OCI-LY3 (cell line): Measurements from ENCODE around the gene C18orf63.

Experiments
- H2AFZ ChIP-seq: fragments of 200-600, 300-600 bp; shearing (Covaris generic); 2 replicates; pipeline ENCODE4 v1.6.0; 2014; ENCODE audit warnings: antibody characterized with exemption, low read depth, low read length
- H3K27ac ChIP-seq: fragments of 200-600, 300-600 bp; sonication (generic); 2 replicates; pipeline ENCODE4 v1.5.1; 2014; ENCODE audit warnings: mild to moderate bottlenecking, low read length, moderate library complexity, mixed read lengths
- H3K27me3 ChIP-seq: fragments of 200-600, 300-600 bp; sonication (generic); 2 replicates; pipeline ENCODE4 v1.6.1; 2014; ENCODE audit warnings: low read depth, low read length, mixed read lengths
- H3K36me3 ChIP-seq: fragments of 200-600, 300-600 bp; sonication (generic); replicated peaks from 2 replicates; pipeline ENCODE3; 2014; ENCODE audit warnings: low read depth, low read length, mixed read lengths
- H3K4me1 ChIP-seq: fragments of 300-600, 200-600 bp; sonication (generic); 2 replicates; pipeline ENCODE4 v1.6.1; 2014; ENCODE audit warnings: low read length, mixed read lengths
- H3K4me2 ChIP-seq: fragments of 200-600, 300-600 bp; sonication (generic); 2 replicates; pipeline ENCODE4 v1.6.1; 2014; ENCODE audit warnings: low read length, mixed read lengths
- H3K4me3 ChIP-seq: fragments of 300-600, 200-600 bp; sonication (generic); 2 replicates; pipeline ENCODE4 v1.5.1; 2014; ENCODE audit warnings: antibody characterized with exemption, mild to moderate bottlenecking, low read length, moderate library complexity
- H3K79me2 ChIP-seq: fragments of 300-600, 200-600 bp; shearing (Covaris generic); 2 replicates; pipeline ENCODE4 v1.6.1; 2014; ENCODE audit warnings: mild to moderate bottlenecking, low read length, mixed read lengths
- H3K9ac ChIP-seq: fragments of 300-600, 200-600 bp; shearing (Covaris generic); 2 replicates; pipeline ENCODE4 v1.6.0; 2014; ENCODE audit warnings: mild to moderate bottlenecking, low read length, moderate library complexity
- H3K9me3 ChIP-seq: fragments of 200-600, 300-600 bp; shearing (Covaris generic); 2 replicates; pipeline ENCODE4 v1.6.1; 2014; ENCODE audit warnings: low read length, mixed read lengths; ENCODE audit not compliant: insufficient read depth
- H4K20me1 ChIP-seq: fragments of 200-600, 300-600 bp; sonication (generic); 2 replicates; pipeline ENCODE4 v1.6.1; 2016; ENCODE audit warnings: low read length, mixed read lengths; ENCODE audit not compliant: insufficient read depth
- CTCF ChIP-seq: fragments of 200-600, 300-600 bp; sonication (generic); IDR thresholded peaks from 2 replicates; pipeline ENCODE4 v1.5.1; 2014; ENCODE audit warnings: antibody characterized with exemption, low read length, low read depth
- EZH2phosphoT487 ChIP-seq: fragments of 200-600 bp; shearing (Covaris generic); IDR thresholded peaks from 2 replicates; pipeline ENCODE4 v1.6.1; 2018; ENCODE audit warnings: antibody characterized with exemption, mixed run types, low read depth

Gene C18orf63

GRCh38 chr18:74277296-74277695 is 38.3 kb upstream of the C18orf63 start:
- Histone ChIP-seq H3K4me2 (no peak overlapping the region), H3K36me3 (peaks cover 3% of the 10 kb centered on the region), H3K9ac (no peak overlapping the region), H3K27me3 (no peaks in the 10 kb centered on the region), H3K9me3 (no peaks in the 10 kb centered on the region), H2AFZ (no peak overlapping the region), H3K4me1 (no peaks in the 10 kb centered on the region), H3K4me3 (no peak overlapping the region), H3K79me2 (peaks cover 62% of the 10 kb centered on the region), H3K27ac (no peak overlapping the region), H4K20me1 (peaks cover 35% of the 10 kb centered on the region)
- no peak for TF ChIP-seq CTCF
- TF ChIP-seq EZH2phosphoT487: no peak

DNA sequence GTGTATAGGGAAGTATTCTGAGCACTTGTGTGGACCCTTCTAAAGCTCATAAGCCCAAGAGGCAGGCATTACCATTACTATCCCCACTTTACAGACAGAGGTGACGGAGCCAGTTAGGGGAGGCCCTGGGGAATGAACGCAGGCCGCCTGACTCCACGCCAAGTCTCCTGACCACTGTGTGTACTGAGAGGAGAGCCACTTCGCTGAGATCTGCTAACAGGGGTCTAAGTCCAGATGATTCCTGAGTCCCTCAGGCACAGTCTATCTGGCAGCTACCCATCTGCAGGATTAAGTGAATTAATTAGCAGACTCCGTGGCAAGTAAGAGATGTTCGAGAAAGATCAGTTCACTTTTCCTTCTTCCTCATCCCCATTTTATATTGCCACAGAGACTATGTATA is 37.6 kb upstream of the C18orf63 start:
- Histone ChIP-seq H3K4me1 (no peaks in the 10 kb centered on the region), H3K79me2 (peaks cover 69% of the 10 kb centered on the region), H3K9ac (no peak overlapping the region), H3K4me3 (no peak overlapping the region), H3K9me3 (no peaks in the 10 kb centered on the region), H2AFZ (no peak overlapping the region), H3K4me2 (no peak overlapping the region), H3K27ac (no peak overlapping the region), H4K20me1 (peaks cover 39% of the 10 kb centered on the region), H3K36me3 (peaks cover 3% of the 10 kb centered on the region), H3K27me3 (no peaks in the 10 kb centered on the region)
- no peak for TF ChIP-seq CTCF
- no peak for TF ChIP-seq EZH2phosphoT487

- Histone ChIP-seq H3K79me2 (peaks cover 71% of the 10 kb centered on the region), H3K4me2 (no peak overlapping the region), H3K27me3 (no peaks in the 10 kb centered on the region), H3K9ac (no peak overlapping the region), H2AFZ (no peak overlapping the region), H4K20me1 (peaks cover 41% of the 10 kb centered on the region), H3K4me1 (no peaks in the 10 kb centered on the region), H3K27ac (no peak overlapping the region), H3K36me3 (peaks cover 3% of the 10 kb centered on the region), H3K9me3 (no peaks in the 10 kb centered on the region), H3K4me3 (no peak overlapping the region)
- no peak for TF ChIP-seq CTCF
- no peak for TF ChIP-seq EZH2phosphoT487
Measured at GRCh38 chr18:74278983-74279382, 36.7 kb upstream of the C18orf63 start.

- no peak overlapping the region for H3K4me3 ChIP-seq
- H3K9me3 ChIP-seq: no peaks in the 10 kb centered on the region
- peaks cover 3% of the 10 kb centered on the region for H3K36me3 ChIP-seq
- no peaks in the 10 kb centered on the region for H3K4me1 ChIP-seq
- H3K79me2 ChIP-seq: peaks cover 73% of the 10 kb centered on the region
- no peak for TF ChIP-seq CTCF
- TF ChIP-seq EZH2phosphoT487: no peak
- no peak overlapping the region for H3K4me2 ChIP-seq
- no peaks in the 10 kb centered on the region for H3K27me3 ChIP-seq
- no peak overlapping the region for H2AFZ ChIP-seq
- no peak overlapping the region for H3K27ac ChIP-seq
- H4K20me1 ChIP-seq: peaks cover 39% of the 10 kb centered on the region
- H3K9ac ChIP-seq: no peak overlapping the region
Measured at GRCh38 chr18:74281011-74281979, 34.3 kb upstream of the C18orf63 start.
